ENCODE measurements around the gene SLC40A1. TPM values are rescaled to one million over a fixed set of nuclear protein-coding genes. Genes with fewer than 3 reads are reported as not detected.
A peak's percentile ranks its signal among the peaks of the same experiment; 100 is the strongest.

Gene SLC40A1
- total RNA-seq, 2 experiments from 2014 or later, result 7.4 to 8.2 TPM

- H3K4me1 ChIP-seq (ENCODE audit: insufficient read depth, low read length), result peaks cover 28% of the 10 kb centered on the region
- no peak for TF ChIP-seq CTCF (IDR thresholded peaks at IDR 0.05)
- CTCF ChIA-PET, result interaction anchor here (1.5 kb wide), 1 partner anchor 21 kb away, joined by 3 read pairs; no protein-coding TSS in a partner anchor
Measured at GRCh38 chr2:189577121-189577520, 3.5 kb downstream of the SLC40A1 start.

DNA sequence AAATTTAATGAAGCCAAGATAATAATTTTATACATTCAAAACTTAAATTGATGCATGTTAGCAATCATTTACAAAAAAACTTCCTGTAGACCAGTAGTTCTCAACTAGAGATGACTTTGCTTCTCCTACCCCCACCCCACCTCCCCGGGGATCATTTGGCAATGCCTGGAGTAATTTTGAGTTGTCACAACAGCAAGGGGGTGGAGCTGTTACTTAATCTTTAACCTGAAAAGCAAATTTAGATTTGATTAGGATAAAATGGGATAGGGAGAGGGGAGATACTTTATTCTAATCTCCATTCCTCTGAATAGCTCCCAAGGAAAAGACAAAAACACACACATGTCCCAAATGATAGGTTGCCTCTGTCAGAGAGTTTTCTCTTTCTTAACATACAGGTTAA is 4.2 kb downstream of the SLC40A1 start:
- Mint-ChIP-seq H3K27ac (peak overlapping the region; percentile 24), H3K27me3 (no peaks in the 10 kb centered on the region), H3K36me3 (ENCODE audit: low read depth) (peaks cover 55% of the 10 kb centered on the region), H3K4me1 (ENCODE audit: low read depth) (peaks cover 84% of the 10 kb centered on the region), H3K4me3 (peak overlapping the region; percentile 8), H3K9me3 (no peaks in the 10 kb centered on the region)
- H3K9me3 ChIP-seq (ENCODE audit: control insufficient read depth in 1 of 2, insufficient read depth in 1 of 2, low read length in 2 of 2), result no peaks in the 10 kb centered on the region
- H3K27me3 ChIP-seq (ENCODE audit: control insufficient read depth in 1 of 2, insufficient read depth in 2 of 2, low read length in 2 of 2), result no peaks in the 10 kb centered on the region
- H3K4me3 ChIP-seq (ENCODE audit: low read length), result no peak overlapping the region
- no peak for DNase-seq
- ATAC-seq (ENCODE audit: poor library complexity), result no peak
- no peaks in the 10 kb centered on the region for H3K36me3 ChIP-seq (ENCODE audit: insufficient read depth, low read length)
- intact Hi-C loops (cut with DNase I, micrococcal nuclease), result loop anchor here in 1 of 2 experiments (10.0 kb wide), 1 partner anchor 208 kb away; the partner anchor contains the start of genes ORMDL1 and PMS1
- ChIA-PET POLR2A (no interaction called here), CTCF (interaction anchor here (1.5 kb wide), 1 partner anchor 20 kb away, joined by 3 read pairs; no protein-coding TSS in a partner anchor)
- H3K27ac ChIP-seq (ENCODE audit: low read depth in 1 of 2, low read length in 2 of 2), result no peak overlapping the region
- H3K4me1 ChIP-seq (ENCODE audit: insufficient read depth, low read length), result peaks cover 21% of the 10 kb centered on the region
- TF ChIP-seq CTCF (IDR thresholded peaks at IDR 0.05), result no peak

More at GRCh38 chr2:189577121-189577520, 3.5 kb downstream of the SLC40A1 start:
- no peak overlapping the region for H3K4me3 ChIP-seq (ENCODE audit: low read length)
- no peak overlapping the region for H3K27ac ChIP-seq (ENCODE audit: low read depth in 1 of 2, low read length in 2 of 2)
- no peaks in the 10 kb centered on the region for H3K9me3 ChIP-seq (ENCODE audit: control insufficient read depth in 1 of 2, insufficient read depth in 1 of 2, low read length in 2 of 2)
- Mint-ChIP-seq H3K27me3 (peaks cover 5% of the 10 kb centered on the region), H3K27ac (peak overlapping the region; percentile 24), H3K9me3 (no peaks in the 10 kb centered on the region), H3K4me1 (ENCODE audit: low read depth) (peaks cover 88% of the 10 kb centered on the region), H3K36me3 (ENCODE audit: low read depth) (peaks cover 53% of the 10 kb centered on the region), H3K4me3 (peak overlapping the region; percentile 42)
- POLR2A ChIA-PET, result no interaction called here
- intact Hi-C loops (cut with DNase I, micrococcal nuclease), result loop anchor here in 1 of 2 experiments (10.0 kb wide), 1 partner anchor 208 kb away; the partner anchor contains the start of genes ORMDL1 and PMS1
- ATAC-seq (ENCODE audit: poor library complexity) (no peak), DNase-seq (no peak)
- no peaks in the 10 kb centered on the region for H3K27me3 ChIP-seq (ENCODE audit: control insufficient read depth in 1 of 2, insufficient read depth in 2 of 2, low read length in 2 of 2)
- H3K36me3 ChIP-seq (ENCODE audit: insufficient read depth, low read length), result no peaks in the 10 kb centered on the region

GRCh38 chr2:189574793-189575475 is 5.7 kb downstream of the SLC40A1 start:
- peak; percentile 57 for ATAC-seq (ENCODE audit: poor library complexity)
- no peak for TF ChIP-seq CTCF (IDR thresholded peaks at IDR 0.05)
- Mint-ChIP-seq H3K27me3 (no peaks in the 10 kb centered on the region), H3K27ac (peak overlapping the region; percentile 77), H3K36me3 (ENCODE audit: low read depth) (peaks cover 58% of the 10 kb centered on the region), H3K4me3 (peak overlapping the region; percentile 8), H3K4me1 (ENCODE audit: low read depth) (peaks cover 84% of the 10 kb centered on the region), H3K9me3 (no peaks in the 10 kb centered on the region)
- no peak overlapping the region for H3K4me3 ChIP-seq (ENCODE audit: low read length)
- peaks cover 13% of the 10 kb centered on the region for H3K4me1 ChIP-seq (ENCODE audit: insufficient read depth, low read length)
- ChIA-PET POLR2A (no interaction called here), CTCF (no interaction called here)
- H3K27me3 ChIP-seq (ENCODE audit: control insufficient read depth in 1 of 2, insufficient read depth in 2 of 2, low read length in 2 of 2), result no peaks in the 10 kb centered on the region
- intact Hi-C loops (cut with DNase I, micrococcal nuclease), result loop anchor here in 1 of 2 experiments (10.0 kb wide), 1 partner anchor 210 kb away; the partner anchor contains the start of genes ORMDL1 and PMS1
- H3K9me3 ChIP-seq (ENCODE audit: control insufficient read depth in 1 of 2, insufficient read depth in 1 of 2, low read length in 2 of 2), result no peaks in the 10 kb centered on the region
- H3K27ac ChIP-seq (ENCODE audit: low read depth in 1 of 2, low read length in 2 of 2), result peak overlapping the region in 1 of 2 donors; percentile 19
- peaks cover 5% of the 10 kb centered on the region for H3K36me3 ChIP-seq (ENCODE audit: insufficient read depth, low read length)
- DNase-seq, result peak in 1 of 14 experiments; percentile 43

Data from CD4-positive, alpha-beta T cell (primary cell).